ENCODE data around the gene STAC.

- TF ChIP-seq CTCF (IDR thresholded peaks at IDR 0.05; ENCODE audit: low read depth, low read length, missing input control) = no peak
- TF ChIP-seq HNF4G (IDR thresholded peaks at IDR 0.05) = no peak
- TF ChIP-seq TAF1 (conservative IDR thresholded peaks at IDR 0.05) = no peak
- TF ChIP-seq ATF3 (IDR thresholded peaks at IDR 0.05) = no peak
- no peak for TF ChIP-seq SP1 (IDR thresholded peaks at IDR 0.05)
- TF ChIP-seq REST (IDR thresholded peaks at IDR 0.05) = no peak
- TF ChIP-seq JUND (IDR thresholded peaks at IDR 0.05) = no peak
- TF ChIP-seq MAX (IDR thresholded peaks at IDR 0.05) = no peak
- TF ChIP-seq YY1 (IDR thresholded peaks at IDR 0.05) = no peak
- TF ChIP-seq RAD21 (IDR thresholded peaks at IDR 0.05) = no peak
- no peak for TF ChIP-seq ZBTB33 (IDR thresholded peaks at IDR 0.05)
- TF ChIP-seq GABPA (IDR thresholded peaks at IDR 0.05 in 1 of 2, conservative IDR thresholded peaks at IDR 0.05 in 1 of 2) = no peak
- no peak for TF ChIP-seq HNF4A (conservative IDR thresholded peaks at IDR 0.05)
These were observed 217.1 kb downstream of the STAC start for GRCh38 chr3:36597422-36597821.
